HG03039 (cell line): ENCODE measurements around the gene ZRANB1.

ENCODE experiments used
- ATAC-seq: cut with Tn5 transposase; IDR thresholded peaks from one replicate; pipeline ENCODE4 v1.9.1; 2021; ENCODE audit warnings: mild to moderate bottlenecking, moderate library complexity; ENCODE audit not compliant: unreplicated experiment

The ZRANB1 gene

GRCh38 chr10:124993345-124993708 lies 51.4 kb downstream of the ZRANB1 start:
- no peak for ATAC-seq

GRCh38 chr10:124993736-124994451 lies 52.0 kb downstream of the ZRANB1 start:
- no peak for ATAC-seq

GRCh38 chr10:124994573-124995473 lies 52.9 kb downstream of the ZRANB1 start:
- ATAC-seq, result no peak

- ATAC-seq, result no peak
Observed at GRCh38 chr10:124995605-124996004, 53.7 kb downstream of the ZRANB1 start.

- ATAC-seq, result no peak
Observed at GRCh38 chr10:124996127-124996853, 54.4 kb downstream of the ZRANB1 start.

GRCh38 chr10:124996854-124997215 lies 54.9 kb downstream of the ZRANB1 start:
- ATAC-seq, result no peak

- ATAC-seq, result no peak
Observed at GRCh38 chr10:124997306-124997705, 55.4 kb downstream of the ZRANB1 start.

GRCh38 chr10:124997771-124998623 lies 56.1 kb downstream of the ZRANB1 start:
- ATAC-seq, result no peak

GRCh38 chr10:124998624-124999291 lies 56.8 kb downstream of the ZRANB1 start:
- ATAC-seq, result no peak

- no peak for ATAC-seq
Observed at GRCh38 chr10:124999433-125000365, 57.8 kb downstream of the ZRANB1 start.

- ATAC-seq, result no peak
Observed at GRCh38 chr10:125000366-125001312, 58.7 kb downstream of the ZRANB1 start.

- ATAC-seq, result no peak
Observed at GRCh38 chr10:125001313-125002046, 59.6 kb downstream of the ZRANB1 start.

GRCh38 chr10:125002047-125002422 lies 60.1 kb downstream of the ZRANB1 start:
- ATAC-seq, result no peak

GRCh38 chr10:125002423-125003145 lies 60.7 kb downstream of the ZRANB1 start:
- ATAC-seq, result no peak

GRCh38 chr10:125003146-125003900 lies 61.4 kb downstream of the ZRANB1 start:
- no peak for ATAC-seq
